Tibial nerve (tissue), 4 donors: ENCODE measurements around the gene CHL1. TPM values are rescaled to one million over a fixed set of nuclear protein-coding genes. Genes with fewer than 3 reads are reported as not detected.

Experiments
- DNase-seq, 2 donors: peaks; one replicate each; pipeline ENCODE4 v3.0.0-alpha.2; 2019; ENCODE audit warnings: low spot score in 2 of 2
- H3K27ac ChIP-seq, 4 donors: fragments of 200-600 bp; sonication (generic) in 3 of 4; one replicate each; pipeline ENCODE4 v1.5.1; 2017 to 2019; ENCODE audit warnings: mild to moderate bottlenecking in 1 of 4
- H3K27me3 ChIP-seq, 2 donors: fragments of 200-600 bp; sonication (generic) in 1 of 2; one replicate each; pipeline versions ENCODE4 v1.5.1 to v1.6.0; 2017 to 2019
- H3K36me3 ChIP-seq, 3 donors: fragments of 200-600 bp; sonication (generic); one replicate each; pipeline ENCODE4 v1.5.1; 2018 to 2019
- H3K4me1 ChIP-seq, 4 donors: fragments of 200-600 bp; sonication (generic) in 3 of 4; one replicate each; pipeline ENCODE4 v1.5.1; 2017 to 2019
- H3K4me3 ChIP-seq, 4 donors: fragments of 200-600 bp; sonication (generic) in 3 of 4; one replicate each; pipeline ENCODE4 v1.5.1; 2017 to 2019; ENCODE audit warnings: mild to moderate bottlenecking in 1 of 4, moderate library complexity in 1 of 4
- H3K9me3 ChIP-seq, 4 donors: fragments of 200-600 bp; sonication (generic) in 3 of 4; one replicate each; pipeline ENCODE4 v1.5.1; 2017 to 2019
- EP300 ChIP-seq, 2 donors: sonication (generic); formaldehyde crosslinking; IDR thresholded peaks; one replicate each; pipeline ENCODE4 v1.6.1; 2017; ENCODE audit warnings: antibody characterized with exemption in 2 of 2, mild to moderate bottlenecking in 1 of 2
- POLR2A ChIP-seq, 2 donors: fragments of 450-650 bp; IDR thresholded peaks; one replicate each; pipeline ENCODE4 v1.6.1; 2017; ENCODE audit warnings: antibody characterized with exemption in 2 of 2, mild to moderate bottlenecking in 2 of 2, moderate library complexity in 2 of 2
- WGBS, 2 donors: methylation state at CpG; one replicate each; pipeline ENCODE4 v1.1.5; 2018; 5-methylcytosine and 5-hydroxymethylcytosine counted together
- total RNA-seq, 4 donors: library from RNA; depleted of rRNA; stranded (reverse); fragments of >200 nt; gene quantifications; one replicate each; pipeline ENCODE4 v1.1.0, GENCODE V29; 2016
- TF ChIP-seq, protein P1 (sequence below), 5 experiments: fragments of 200-600 bp in 3 of 5; fragments of 450-650 bp in 2 of 5; sonication (generic) in 3 of 5; IDR thresholded peaks; one replicate each; pipeline ENCODE4 v1.5.1; 2016 to 2019; ENCODE audit warnings: antibody characterized with exemption in 5 of 5, mild to moderate bottlenecking in 3 of 5, moderate library complexity in 2 of 5

The CHL1 gene
- total RNA-seq, 4 donors from 2014 or later = 156 to 290 (median 235) TPM

DNA sequence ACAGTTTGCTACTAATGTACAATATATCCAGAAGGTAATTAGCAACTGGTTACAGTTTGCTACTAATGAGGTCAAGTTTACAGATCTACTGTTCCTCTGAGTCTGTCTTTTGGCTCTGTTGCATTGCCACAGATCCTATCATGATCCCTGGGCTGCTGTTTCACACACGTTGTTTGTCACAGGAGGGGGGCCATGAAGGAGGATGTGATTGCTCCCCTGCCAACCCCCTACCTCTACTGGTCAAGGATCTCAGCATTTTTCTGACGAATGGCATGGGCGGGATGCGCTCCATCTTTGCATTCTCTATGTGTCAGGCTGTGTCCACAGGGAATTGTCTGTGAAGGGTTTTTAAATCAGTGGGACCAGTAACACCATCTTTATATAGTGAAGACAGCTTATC lies 91.9 kb downstream of the CHL1 start:
- H3K4me3 ChIP-seq = no peak overlapping the region
- DNase-seq = no peak
- H3K27me3 ChIP-seq = no peaks in the 10 kb centered on the region
- TF ChIP-seq, protein P1, sequence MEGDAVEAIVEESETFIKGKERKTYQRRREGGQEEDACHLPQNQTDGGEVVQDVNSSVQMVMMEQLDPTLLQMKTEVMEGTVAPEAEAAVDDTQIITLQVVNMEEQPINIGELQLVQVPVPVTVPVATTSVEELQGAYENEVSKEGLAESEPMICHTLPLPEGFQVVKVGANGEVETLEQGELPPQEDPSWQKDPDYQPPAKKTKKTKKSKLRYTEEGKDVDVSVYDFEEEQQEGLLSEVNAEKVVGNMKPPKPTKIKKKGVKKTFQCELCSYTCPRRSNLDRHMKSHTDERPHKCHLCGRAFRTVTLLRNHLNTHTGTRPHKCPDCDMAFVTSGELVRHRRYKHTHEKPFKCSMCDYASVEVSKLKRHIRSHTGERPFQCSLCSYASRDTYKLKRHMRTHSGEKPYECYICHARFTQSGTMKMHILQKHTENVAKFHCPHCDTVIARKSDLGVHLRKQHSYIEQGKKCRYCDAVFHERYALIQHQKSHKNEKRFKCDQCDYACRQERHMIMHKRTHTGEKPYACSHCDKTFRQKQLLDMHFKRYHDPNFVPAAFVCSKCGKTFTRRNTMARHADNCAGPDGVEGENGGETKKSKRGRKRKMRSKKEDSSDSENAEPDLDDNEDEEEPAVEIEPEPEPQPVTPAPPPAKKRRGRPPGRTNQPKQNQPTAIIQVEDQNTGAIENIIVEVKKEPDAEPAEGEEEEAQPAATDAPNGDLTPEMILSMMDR (IDR thresholded peaks at IDR 0.05) = no peak
- TF ChIP-seq EP300 (IDR thresholded peaks at IDR 0.05) = no peak
- TF ChIP-seq POLR2A (IDR thresholded peaks at IDR 0.05) = no peak
- 65 to 72% methylated on average over 4 of the region's 4 CpGs for WGBS, 2 donors
- no peaks in the 10 kb centered on the region for H3K4me1 ChIP-seq
- no peaks in the 10 kb centered on the region for H3K36me3 ChIP-seq
- H3K9me3 ChIP-seq = no peaks in the 10 kb centered on the region
- no peak overlapping the region for H3K27ac ChIP-seq

GRCh38 chr3:291028-291427 lies 94.5 kb downstream of the CHL1 start:
- Histone ChIP-seq H3K4me3 (no peak overlapping the region), H3K4me1 (no peaks in the 10 kb centered on the region), H3K27ac (no peak overlapping the region), H3K9me3 (no peaks in the 10 kb centered on the region), H3K36me3 (no peaks in the 10 kb centered on the region), H3K27me3 (no peaks in the 10 kb centered on the region)
- TF ChIP-seq EP300 (IDR thresholded peaks at IDR 0.05) (no peak), POLR2A (IDR thresholded peaks at IDR 0.05) (no peak)
- TF ChIP-seq, protein P1 (IDR thresholded peaks at IDR 0.05) = no peak
- DNase-seq = no peak

DNA sequence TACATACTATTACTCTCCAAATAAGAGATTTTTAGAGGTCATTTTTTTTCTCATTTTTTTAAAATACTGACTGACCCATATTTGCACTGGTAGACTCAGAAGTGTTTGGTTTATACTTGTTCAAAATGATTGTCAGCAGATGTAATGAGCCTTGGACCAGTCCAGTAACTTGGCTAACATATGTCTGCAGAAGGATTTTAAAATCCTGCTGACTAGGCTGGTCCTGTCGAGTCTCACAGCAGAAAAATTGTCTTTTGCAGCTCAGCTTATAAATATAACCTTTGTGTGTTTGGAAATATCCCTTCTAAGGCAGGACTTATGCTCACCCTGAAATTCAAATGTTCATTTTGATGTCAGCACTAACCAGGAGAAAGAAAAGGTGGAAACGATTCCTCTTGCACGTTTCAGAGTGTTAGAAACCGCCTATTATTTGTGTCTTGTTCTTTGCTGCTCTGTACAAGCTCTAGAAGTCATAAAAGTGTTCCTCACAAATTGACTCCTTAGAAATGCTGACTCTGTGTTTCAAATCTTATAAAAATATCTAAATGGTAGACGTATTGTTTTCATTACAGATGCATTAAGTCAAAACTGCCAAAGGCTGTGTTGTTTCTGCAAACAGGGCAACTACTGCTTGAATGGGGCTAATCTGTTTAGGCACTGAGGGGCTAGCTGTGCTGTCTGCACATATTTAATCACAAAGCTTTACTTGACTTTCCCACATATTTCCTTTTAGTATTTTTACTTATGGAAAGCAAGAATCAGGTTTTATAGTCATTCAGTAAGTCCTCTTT lies 95.3 kb downstream of the CHL1 start:
- Histone ChIP-seq H3K9me3 (no peaks in the 10 kb centered on the region), H3K27me3 (no peaks in the 10 kb centered on the region), H3K4me3 (no peak overlapping the region), H3K36me3 (no peaks in the 10 kb centered on the region), H3K27ac (no peak overlapping the region), H3K4me1 (no peaks in the 10 kb centered on the region)
- WGBS, 2 donors = 22 to 24% methylated on average over 5 of the region's 5 CpGs
- DNase-seq = no peak
- TF ChIP-seq, protein P1 (IDR thresholded peaks at IDR 0.05) = no peak
- TF ChIP-seq EP300 (IDR thresholded peaks at IDR 0.05) (no peak), POLR2A (IDR thresholded peaks at IDR 0.05) (no peak)

GRCh38 chr3:294096-294495 lies 97.5 kb downstream of the CHL1 start:
- Histone ChIP-seq H3K4me1 (no peaks in the 10 kb centered on the region), H3K36me3 (no peaks in the 10 kb centered on the region), H3K27me3 (no peaks in the 10 kb centered on the region), H3K4me3 (no peak overlapping the region), H3K9me3 (no peaks in the 10 kb centered on the region), H3K27ac (no peak overlapping the region)
- 88 to 95% methylated on average over 8 of the region's 8 CpGs for WGBS, 2 donors
- TF ChIP-seq, protein P1 (IDR thresholded peaks at IDR 0.05) = no peak
- TF ChIP-seq POLR2A (IDR thresholded peaks at IDR 0.05) (no peak), EP300 (IDR thresholded peaks at IDR 0.05) (no peak)
- no peak for DNase-seq

- Histone ChIP-seq H3K27me3 (no peaks in the 10 kb centered on the region), H3K4me3 (no peak overlapping the region), H3K9me3 (no peaks in the 10 kb centered on the region), H3K4me1 (no peaks in the 10 kb centered on the region), H3K27ac (no peak overlapping the region), H3K36me3 (no peaks in the 10 kb centered on the region)
- no peak for DNase-seq
- WGBS, 2 donors = 84 to 94% methylated on average over 2 of the region's 2 CpGs
- TF ChIP-seq EP300 (IDR thresholded peaks at IDR 0.05) (no peak), POLR2A (IDR thresholded peaks at IDR 0.05) (no peak)
- TF ChIP-seq, protein P1 (IDR thresholded peaks at IDR 0.05) = no peak
These were observed 98.0 kb downstream of the CHL1 start for GRCh38 chr3:294581-294980.
